OCI-LY7 (cell line): ENCODE data around the gene PRKAA1. TPM values are rescaled to one million over a fixed set of nuclear protein-coding genes. Genes with fewer than 3 reads are reported as not detected.
A peak's percentile ranks its signal among the peaks of the same experiment; 100 is the strongest.

Experiments used
- BruUV-seq: library from RNA; stranded (reverse); fragments of 400-500 nt; replicated peaks from 2 replicates; lab custom pipeline; 2021; lab: Mats Ljungman, UMichigan
- CTCF ChIA-PET: fragments of 300-600 bp; sonication (Branson Sonifier 250); formaldehyde crosslinking; loops from one replicate; lab custom pipeline; 2022; ENCODE audit warnings: antibody characterized with exemption; ENCODE audit not compliant: unreplicated experiment; lab: Charles Lee
- POLR2A ChIA-PET: fragments of 300-600 bp; sonication (Branson Sonifier 250); formaldehyde crosslinking; loops from one replicate; lab custom pipeline; 2022; ENCODE audit warnings: antibody characterized with exemption; lab: Charles Lee
- DNase-seq: peaks from one replicate; pipeline ENCODE4 v3.0.0-alpha.2; 2015; ENCODE audit warnings: low spot score
- H2AFZ ChIP-seq: fragments of 200-600 bp; sonication (generic), shearing (Covaris generic); 2 replicates; pipeline ENCODE4 v1.6.1; 2014; ENCODE audit warnings: mild to moderate bottlenecking, antibody characterized with exemption, low read length, moderate library complexity
- H3K27ac ChIP-seq: fragments of 200-600 bp; sonication (generic); 2 replicates; pipeline ENCODE4 v1.5.1; 2014; ENCODE audit warnings: mixed run types, low read depth, mild to moderate bottlenecking, moderate library complexity, low read length, inconsistent platforms; ENCODE audit not compliant: poor library complexity, severe bottlenecking
- H3K36me3 ChIP-seq: fragments of 200-600 bp; sonication (generic); 2 replicates; pipeline ENCODE4 v1.6.1; 2014; ENCODE audit warnings: mild to moderate bottlenecking, antibody characterized with exemption, low read length, moderate library complexity, mixed read lengths; ENCODE audit not compliant: insufficient read depth
- H3K4me1 ChIP-seq: fragments of 200-600 bp; sonication (generic); 2 replicates; pipeline ENCODE4 v1.5.1; 2014; ENCODE audit warnings: mild to moderate bottlenecking, low read length; ENCODE audit not compliant: insufficient read depth, poor library complexity, severe bottlenecking
- H3K4me2 ChIP-seq: fragments of 200-600 bp; sonication (generic); 2 replicates; pipeline ENCODE4 v1.6.1; 2014; ENCODE audit warnings: mild to moderate bottlenecking, low read length
- H3K4me3 ChIP-seq: fragments of 200-600 bp; sonication (generic); 2 replicates; pipeline ENCODE4 v1.5.1; 2014; ENCODE audit warnings: mild to moderate bottlenecking, low read depth, low read length; ENCODE audit not compliant: poor library complexity, severe bottlenecking
- H3K79me2 ChIP-seq: fragments of 200-600 bp; sonication (generic); 2 replicates; pipeline ENCODE4 v1.6.1; 2016; ENCODE audit warnings: low read depth, mild to moderate bottlenecking, low read length, moderate library complexity, mixed read lengths; ENCODE audit not compliant: insufficient read depth
- H3K9me2 ChIP-seq: fragments of 200-600 bp; sonication (generic); 2 replicates; pipeline ENCODE4 v1.6.1; 2016; ENCODE audit warnings: mild to moderate bottlenecking, low read length, mixed read lengths; ENCODE audit not compliant: insufficient read depth
- H3K9me3 ChIP-seq: fragments of 200-600 bp; sonication (generic); 2 replicates; pipeline ENCODE4 v1.6.1; 2014; ENCODE audit warnings: mild to moderate bottlenecking, mixed run types, low read length, mixed read lengths
- H4K20me1 ChIP-seq: fragments of 200-600 bp; sonication (generic); 2 replicates; pipeline ENCODE4 v1.6.1; 2014; ENCODE audit warnings: mild to moderate bottlenecking, antibody characterized with exemption, low read length, moderate library complexity, mixed read lengths; ENCODE audit not compliant: insufficient read depth
- CTCF ChIP-seq: fragments of 200-600 bp; sonication (generic); conservative IDR thresholded peaks from 2 replicates; pipeline ENCODE4 v1.5.1; 2014; ENCODE audit warnings: mild to moderate bottlenecking, antibody characterized with exemption, low read length, moderate library complexity, mixed read lengths
- EZH2phosphoT487 ChIP-seq: fragments of 200-600 bp; sonication (generic); IDR thresholded peaks from 2 replicates; pipeline ENCODE4 v1.6.1; 2018; ENCODE audit warnings: low read depth, borderline replicate concordance, mild to moderate bottlenecking, mixed run types, antibody characterized with exemption, low read length, moderate library complexity, mixed read lengths
- intact Hi-C: fragments of 100-400 bp; cut with micrococcal nuclease; formaldehyde crosslinking; loops from one replicate; pipeline ENCODE4 v1.10.0; 2022; ENCODE audit not compliant: unreplicated experiment
- total RNA-seq, 2 experiments: library from RNA; depleted of rRNA in 1 of 2; stranded (reverse); fragments of >200 nt in 1 of 2; shearing (Covaris generic) in 1 of 2; gene quantifications; 2 replicates each; pipeline ENCODE4 v1.2.3, GENCODE V29; 2014 to 2022

Gene PRKAA1
- total RNA-seq, 2 experiments from 2014 or later, result 30.0 to 47.5 TPM

GRCh38 chr5:40738502-40738901, 59.7 kb downstream of the PRKAA1 start:
- Histone ChIP-seq H3K4me3 (no peak overlapping the region), H2AFZ (no peak overlapping the region), H3K4me1 (no peaks in the 10 kb centered on the region), H3K9me3 (no peaks in the 10 kb centered on the region), H3K79me2 (no peaks in the 10 kb centered on the region), H3K27ac (no peak overlapping the region), H3K36me3 (peaks cover 46% of the 10 kb centered on the region), H3K9me2 (no peaks in the 10 kb centered on the region), H4K20me1 (peaks cover 4% of the 10 kb centered on the region; the same call in 1 of the 2 replicates), H3K4me2 (no peak overlapping the region)
- BruUV-seq, result no TSS peak
- intact Hi-C loops, result loop anchor here (5.0 kb wide), 1 partner anchor 51 kb away; no protein-coding TSS in a partner anchor
- TF ChIP-seq CTCF (no peak), EZH2phosphoT487 (no peak)
- DNase-seq, result no peak
- POLR2A ChIA-PET, result interaction anchor here (0.6 to 0.7 kb wide), 2 partner anchors 23 to 96 kb away, joined by 3 to 4 read pairs; partner anchors contain the start of gene RPL37
- CTCF ChIA-PET, result no interaction called here

GRCh38 chr5:40736103-40736875, 61.9 kb downstream of the PRKAA1 start:
- H3K36me3 ChIP-seq, result peaks cover 28% of the 10 kb centered on the region
- H3K4me3 ChIP-seq, result no peak overlapping the region
- TF ChIP-seq CTCF, result peak; percentile 92
- TF ChIP-seq EZH2phosphoT487, result no peak
- no peaks in the 10 kb centered on the region for H3K9me2 ChIP-seq
- no peak overlapping the region for H3K4me2 ChIP-seq
- intact Hi-C loops, result loop anchor here (5.0 kb wide), 1 partner anchor 49 kb away; no protein-coding TSS in a partner anchor
- no peaks in the 10 kb centered on the region for H3K9me3 ChIP-seq
- ChIA-PET POLR2A (no interaction called here), CTCF (no interaction called here)
- BruUV-seq, result no TSS peak
- H3K27ac ChIP-seq, result no peak overlapping the region
- no peaks in the 10 kb centered on the region for H3K4me1 ChIP-seq
- no peaks in the 10 kb centered on the region for H3K79me2 ChIP-seq
- peaks cover 4% of the 10 kb centered on the region; the same call in 1 of the 2 replicates for H4K20me1 ChIP-seq
- no peak overlapping the region for H2AFZ ChIP-seq
- peak; percentile 56 for DNase-seq

- no peak for DNase-seq
- Histone ChIP-seq H3K4me2 (no peak overlapping the region), H2AFZ (no peak overlapping the region), H3K4me3 (no peak overlapping the region), H3K4me1 (no peaks in the 10 kb centered on the region), H3K79me2 (no peaks in the 10 kb centered on the region), H4K20me1 (peaks cover 4% of the 10 kb centered on the region; the same call in 1 of the 2 replicates), H3K36me3 (peaks cover 21% of the 10 kb centered on the region), H3K9me2 (no peaks in the 10 kb centered on the region), H3K27ac (no peak overlapping the region), H3K9me3 (no peaks in the 10 kb centered on the region)
- BruUV-seq, result no TSS peak
- ChIA-PET POLR2A (no interaction called here), CTCF (no interaction called here)
- TF ChIP-seq EZH2phosphoT487 (no peak), CTCF (no peak)
- intact Hi-C loops, result loop anchor here (5.0 kb wide), 1 partner anchor 48 kb away; no protein-coding TSS in a partner anchor
Observed at GRCh38 chr5:40735609-40736008, 62.6 kb downstream of the PRKAA1 start.
